ENCODE measurements around the gene ANAPC4. TPM values are rescaled to one million over a fixed set of nuclear protein-coding genes. Genes with fewer than 3 reads are reported as not detected.

Gene ANAPC4
- total and polyA plus RNA-seq, 2 donors (not counting 3 experiments of a cell fraction or from before 2014, with no cell fraction given): 7.6 to 32.1 TPM

GRCh38 chr4:25449270-25449669 is 72.2 kb downstream of the ANAPC4 start:
- Histone ChIP-seq H3K27me3 (ENCODE audit: control insufficient read depth in 2 of 2, insufficient read depth in 2 of 2, low read length in 2 of 2) (no peaks in the 10 kb centered on the region), H3K4me3 (replicated peaks in 1 of 3; ENCODE audit: insufficient read depth in 1 of 3, low read depth in 1 of 3, low read length in 3 of 3) (no peak overlapping the region), H3K27ac (ENCODE audit: insufficient read depth, low read depth, low read length) (no peak overlapping the region), H3K9ac (replicated peaks; ENCODE audit: extremely low read depth, insufficient read depth, low read length) (no peak overlapping the region), H3K4me2 (ENCODE audit: insufficient read depth, low read length) (no peak overlapping the region), H2AFZ (ENCODE audit: low read depth, low read length) (no peak overlapping the region), H3K9me1 (replicated peaks; ENCODE audit: control insufficient read depth, extremely low read depth, insufficient read depth, low read length) (no peaks in the 10 kb centered on the region), H4K20me1 (replicated peaks; ENCODE audit: control insufficient read depth, extremely low read depth, insufficient read depth, low read length) (no peaks in the 10 kb centered on the region), H3K9me3 (replicated peaks; ENCODE audit: control insufficient read depth, insufficient read depth, low read length) (no peaks in the 10 kb centered on the region), H3K36me3 (ENCODE audit: control insufficient read depth in 2 of 2, extremely low read depth in 1 of 2, insufficient read depth in 2 of 2, low read length in 2 of 2) (no peaks in the 10 kb centered on the region), H3K4me1 (ENCODE audit: control insufficient read depth, extremely low read depth, insufficient read depth, low read length) (peaks cover 5% of the 10 kb centered on the region), H3K79me2 (ENCODE audit: control insufficient read depth, insufficient read depth, low read length) (no peaks in the 10 kb centered on the region)
- intact Hi-C loops (cut with micrococcal nuclease): loop anchor here (10.0 kb wide), 1 partner anchor 536 kb away; no protein-coding TSS in a partner anchor
- no TSS peak for BruUV-seq (replicated peaks)
- no peak for TF ChIP-seq GATA2 (IDR thresholded peaks at IDR 0.05; ENCODE audit: insufficient read depth, insufficient read length, low read depth, low read length)
- no peak for TF ChIP-seq EZH2 (IDR thresholded peaks at IDR 0.05; ENCODE audit: borderline replicate concordance, low read depth, low read length, severe bottlenecking)
- TF ChIP-seq, protein P1, sequence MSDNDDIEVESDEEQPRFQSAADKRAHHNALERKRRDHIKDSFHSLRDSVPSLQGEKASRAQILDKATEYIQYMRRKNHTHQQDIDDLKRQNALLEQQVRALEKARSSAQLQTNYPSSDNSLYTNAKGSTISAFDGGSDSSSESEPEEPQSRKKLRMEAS (IDR thresholded peaks at IDR 0.05; ENCODE audit: insufficient read depth, insufficient read length): no peak
- no peak for TF ChIP-seq MYC (IDR thresholded peaks at IDR 0.05; ENCODE audit: low read depth, low read length)
- TF ChIP-seq JUN (IDR thresholded peaks at IDR 0.05; ENCODE audit: borderline replicate concordance, insufficient read depth, insufficient read length, low read depth): no peak
- TF ChIP-seq POLR2AphosphoS5 (IDR thresholded peaks at IDR 0.05; ENCODE audit: insufficient read depth, low read depth, low read length): no peak
- no peak for TF ChIP-seq CTCF (IDR thresholded peaks at IDR 0.05; ENCODE audit: extremely low read depth in 1 of 2, insufficient read depth in 1 of 2, low read depth in 1 of 2, low read length in 2 of 2)
- TF ChIP-seq POLR2A (IDR thresholded peaks at IDR 0.05; ENCODE audit: low read depth, low read length): no peak
- no peak for TF ChIP-seq FOS (IDR thresholded peaks at IDR 0.05; ENCODE audit: borderline replicate concordance, insufficient read depth, low read length)
- dilution Hi-C loops (cut with MboI; ENCODE audit: extremely low pct_ligation_motif_present, low sequenced_read_pairs): no loop called here
- DNase-seq (ENCODE audit: low read depth, low spot score) (no peak), FAIRE-seq (no peak)
- ChIA-PET POLR2A (interaction anchor here (1.1 kb wide), 1 partner anchor 8 kb away, joined by 3 read pairs; no protein-coding TSS in a partner anchor), CTCF (interaction anchor here (0.9 to 2.1 kb wide), 3 partner anchors 9 to 319 kb away, joined by 3 to 11 read pairs (median 9); no protein-coding TSS in a partner anchor)

Data from endothelial cell of umbilical vein (primary cell).